ENCODE results near the gene CFAP58. TPM values are rescaled to one million over a fixed set of nuclear protein-coding genes. Genes with fewer than 3 reads are reported as not detected.
A peak's percentile ranks its signal among the peaks of the same experiment; 100 is the strongest.

Gene CFAP58
- total and polyA plus RNA-seq, 2 of the 13 experiments (the other 11 are each of a cell fraction or from before 2014, with no cell fraction given), result 0.03 TPM; not detected in 1

DNA sequence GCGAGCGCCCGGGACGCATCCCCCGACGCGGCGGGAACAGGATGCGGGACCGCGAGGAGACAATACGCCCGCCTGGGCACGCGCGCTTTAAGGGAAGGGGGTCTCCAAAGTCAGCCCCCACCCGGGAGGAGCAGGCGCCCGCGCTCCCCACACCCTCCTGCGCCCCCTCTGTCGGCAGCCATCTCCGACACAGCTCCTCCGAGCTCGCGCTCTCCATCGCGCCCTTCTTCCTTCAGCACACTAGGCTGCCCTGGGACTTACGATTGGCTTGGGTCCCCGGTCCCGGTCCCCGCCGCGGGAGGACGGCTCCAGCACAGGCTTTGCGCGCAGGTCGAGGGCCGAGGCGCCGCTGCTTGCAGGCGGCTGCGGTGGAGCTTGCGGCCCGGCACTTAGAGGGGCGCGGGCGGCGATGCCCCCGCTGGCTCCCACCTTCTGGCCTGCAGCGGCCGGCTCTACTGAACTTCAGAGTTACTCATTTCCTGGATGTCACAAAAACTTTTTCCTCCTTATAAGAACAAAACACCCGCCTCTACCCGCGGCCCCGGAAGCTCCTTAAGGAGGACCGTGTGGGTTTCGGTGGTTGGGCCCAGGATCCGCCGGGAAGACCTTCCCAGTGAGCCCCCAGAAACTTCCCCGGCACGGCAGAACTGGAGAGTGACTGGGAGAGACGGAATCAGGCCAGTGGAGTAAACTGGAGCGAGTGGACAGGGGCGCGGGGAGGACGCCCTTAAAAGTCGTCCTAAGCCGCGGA, 15.5 kb upstream of the CFAP58 start, which contains the start of gene ITPRIP (continued):
- no peak for TF ChIP-seq WIZ (CRISPR knock-in tag; IDR thresholded peaks at IDR 0.05)
- no peak for TF ChIP-seq NFE2L2 (IDR thresholded peaks at IDR 0.05; ENCODE audit: low read length)
- TF ChIP-seq ZKSCAN5 (CRISPR knock-in tag; IDR thresholded peaks at IDR 0.05), result no peak
- TF ChIP-seq, protein P1, sequence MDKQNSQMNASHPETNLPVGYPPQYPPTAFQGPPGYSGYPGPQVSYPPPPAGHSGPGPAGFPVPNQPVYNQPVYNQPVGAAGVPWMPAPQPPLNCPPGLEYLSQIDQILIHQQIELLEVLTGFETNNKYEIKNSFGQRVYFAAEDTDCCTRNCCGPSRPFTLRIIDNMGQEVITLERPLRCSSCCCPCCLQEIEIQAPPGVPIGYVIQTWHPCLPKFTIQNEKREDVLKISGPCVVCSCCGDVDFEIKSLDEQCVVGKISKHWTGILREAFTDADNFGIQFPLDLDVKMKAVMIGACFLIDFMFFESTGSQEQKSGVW (CRISPR knock-in tag; IDR thresholded peaks at IDR 0.05; ENCODE audit: borderline replicate concordance), result no peak
- TF ChIP-seq RFXANK (CRISPR knock-in tag; IDR thresholded peaks at IDR 0.05), result no peak
- TF ChIP-seq, protein P2, sequence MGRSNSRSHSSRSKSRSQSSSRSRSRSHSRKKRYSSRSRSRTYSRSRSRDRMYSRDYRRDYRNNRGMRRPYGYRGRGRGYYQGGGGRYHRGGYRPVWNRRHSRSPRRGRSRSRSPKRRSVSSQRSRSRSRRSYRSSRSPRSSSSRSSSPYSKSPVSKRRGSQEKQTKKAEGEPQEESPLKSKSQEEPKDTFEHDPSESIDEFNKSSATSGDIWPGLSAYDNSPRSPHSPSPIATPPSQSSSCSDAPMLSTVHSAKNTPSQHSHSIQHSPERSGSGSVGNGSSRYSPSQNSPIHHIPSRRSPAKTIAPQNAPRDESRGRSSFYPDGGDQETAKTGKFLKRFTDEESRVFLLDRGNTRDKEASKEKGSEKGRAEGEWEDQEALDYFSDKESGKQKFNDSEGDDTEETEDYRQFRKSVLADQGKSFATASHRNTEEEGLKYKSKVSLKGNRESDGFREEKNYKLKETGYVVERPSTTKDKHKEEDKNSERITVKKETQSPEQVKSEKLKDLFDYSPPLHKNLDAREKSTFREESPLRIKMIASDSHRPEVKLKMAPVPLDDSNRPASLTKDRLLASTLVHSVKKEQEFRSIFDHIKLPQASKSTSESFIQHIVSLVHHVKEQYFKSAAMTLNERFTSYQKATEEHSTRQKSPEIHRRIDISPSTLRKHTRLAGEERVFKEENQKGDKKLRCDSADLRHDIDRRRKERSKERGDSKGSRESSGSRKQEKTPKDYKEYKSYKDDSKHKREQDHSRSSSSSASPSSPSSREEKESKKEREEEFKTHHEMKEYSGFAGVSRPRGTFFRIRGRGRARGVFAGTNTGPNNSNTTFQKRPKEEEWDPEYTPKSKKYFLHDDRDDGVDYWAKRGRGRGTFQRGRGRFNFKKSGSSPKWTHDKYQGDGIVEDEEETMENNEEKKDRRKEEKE (IDR thresholded peaks at IDR 0.05), result no peak
- no peak for TF ChIP-seq ZNF468 (CRISPR knock-in tag; IDR thresholded peaks at IDR 0.05)
- TF ChIP-seq, protein P3, sequence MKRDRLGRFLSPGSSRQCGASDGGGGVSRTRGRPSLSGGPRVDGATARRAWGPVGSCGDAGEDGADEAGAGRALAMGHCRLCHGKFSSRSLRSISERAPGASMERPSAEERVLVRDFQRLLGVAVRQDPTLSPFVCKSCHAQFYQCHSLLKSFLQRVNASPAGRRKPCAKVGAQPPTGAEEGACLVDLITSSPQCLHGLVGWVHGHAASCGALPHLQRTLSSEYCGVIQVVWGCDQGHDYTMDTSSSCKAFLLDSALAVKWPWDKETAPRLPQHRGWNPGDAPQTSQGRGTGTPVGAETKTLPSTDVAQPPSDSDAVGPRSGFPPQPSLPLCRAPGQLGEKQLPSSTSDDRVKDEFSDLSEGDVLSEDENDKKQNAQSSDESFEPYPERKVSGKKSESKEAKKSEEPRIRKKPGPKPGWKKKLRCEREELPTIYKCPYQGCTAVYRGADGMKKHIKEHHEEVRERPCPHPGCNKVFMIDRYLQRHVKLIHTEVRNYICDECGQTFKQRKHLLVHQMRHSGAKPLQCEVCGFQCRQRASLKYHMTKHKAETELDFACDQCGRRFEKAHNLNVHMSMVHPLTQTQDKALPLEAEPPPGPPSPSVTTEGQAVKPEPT (CRISPR knock-in tag; IDR thresholded peaks at IDR 0.05; ENCODE audit: low read depth), result peak; percentile 100
- TF ChIP-seq, protein P4, sequence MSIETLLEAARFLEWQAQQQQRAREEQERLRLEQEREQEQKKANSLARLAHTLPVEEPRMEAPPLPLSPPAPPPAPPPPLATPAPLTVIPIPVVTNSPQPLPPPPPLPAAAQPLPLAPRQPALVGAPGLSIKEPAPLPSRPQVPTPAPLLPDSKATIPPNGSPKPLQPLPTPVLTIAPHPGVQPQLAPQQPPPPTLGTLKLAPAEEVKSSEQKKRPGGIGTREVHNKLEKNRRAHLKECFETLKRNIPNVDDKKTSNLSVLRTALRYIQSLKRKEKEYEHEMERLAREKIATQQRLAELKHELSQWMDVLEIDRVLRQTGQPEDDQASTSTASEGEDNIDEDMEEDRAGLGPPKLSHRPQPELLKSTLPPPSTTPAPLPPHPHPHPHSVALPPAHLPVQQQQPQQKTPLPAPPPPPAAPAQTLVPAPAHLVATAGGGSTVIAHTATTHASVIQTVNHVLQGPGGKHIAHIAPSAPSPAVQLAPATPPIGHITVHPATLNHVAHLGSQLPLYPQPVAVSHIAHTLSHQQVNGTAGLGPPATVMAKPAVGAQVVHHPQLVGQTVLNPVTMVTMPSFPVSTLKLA (IDR thresholded peaks at IDR 0.05), result no peak
- TF ChIP-seq YEATS4 (CRISPR knock-in tag; IDR thresholded peaks at IDR 0.05; ENCODE audit: borderline replicate concordance), result no peak; the same call in 1 of the 2 replicates
- TF ChIP-seq ZNF768 (CRISPR knock-in tag; IDR thresholded peaks at IDR 0.05), result peak; percentile 18; the same call in 1 of the 2 replicates
- no peak for TF ChIP-seq NCOA5 (CRISPR knock-in tag; IDR thresholded peaks at IDR 0.05)
- no peak for TF ChIP-seq KLF12 (CRISPR knock-in tag; IDR thresholded peaks at IDR 0.05; ENCODE audit: borderline replicate concordance)
- TF ChIP-seq, protein P5, sequence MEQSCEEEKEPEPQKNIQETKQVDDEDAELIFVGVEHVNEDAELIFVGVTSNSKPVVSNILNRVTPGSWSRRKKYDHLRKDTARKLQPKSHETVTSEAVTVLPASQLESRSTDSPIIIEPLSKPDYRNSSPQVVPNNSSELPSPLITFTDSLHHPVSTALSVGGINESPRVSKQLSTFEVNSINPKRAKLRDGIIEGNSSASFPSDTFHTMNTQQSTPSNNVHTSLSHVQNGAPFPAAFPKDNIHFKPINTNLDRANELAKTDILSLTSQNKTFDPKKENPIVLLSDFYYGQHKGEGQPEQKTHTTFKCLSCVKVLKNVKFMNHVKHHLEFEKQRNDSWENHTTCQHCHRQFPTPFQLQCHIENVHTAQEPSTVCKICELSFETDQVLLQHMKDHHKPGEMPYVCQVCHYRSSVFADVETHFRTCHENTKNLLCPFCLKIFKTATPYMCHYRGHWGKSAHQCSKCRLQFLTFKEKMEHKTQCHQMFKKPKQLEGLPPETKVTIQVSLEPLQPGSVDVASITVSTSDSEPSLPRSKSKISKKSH (CRISPR knock-in tag; IDR thresholded peaks at IDR 0.05; ENCODE audit: borderline replicate concordance), result 0 out of 2 replicates have a peak, but pooled peaks have one; percentile 50
- no peak for TF ChIP-seq RXRB (CRISPR knock-in tag; IDR thresholded peaks at IDR 0.05; ENCODE audit: borderline replicate concordance)
- no peak for TF ChIP-seq ZNF24 (IDR thresholded peaks at IDR 0.05)
- TF ChIP-seq ZNF441 (CRISPR knock-in tag; IDR thresholded peaks at IDR 0.05; ENCODE audit: borderline replicate concordance), result no peak
- TF ChIP-seq, protein P6, sequence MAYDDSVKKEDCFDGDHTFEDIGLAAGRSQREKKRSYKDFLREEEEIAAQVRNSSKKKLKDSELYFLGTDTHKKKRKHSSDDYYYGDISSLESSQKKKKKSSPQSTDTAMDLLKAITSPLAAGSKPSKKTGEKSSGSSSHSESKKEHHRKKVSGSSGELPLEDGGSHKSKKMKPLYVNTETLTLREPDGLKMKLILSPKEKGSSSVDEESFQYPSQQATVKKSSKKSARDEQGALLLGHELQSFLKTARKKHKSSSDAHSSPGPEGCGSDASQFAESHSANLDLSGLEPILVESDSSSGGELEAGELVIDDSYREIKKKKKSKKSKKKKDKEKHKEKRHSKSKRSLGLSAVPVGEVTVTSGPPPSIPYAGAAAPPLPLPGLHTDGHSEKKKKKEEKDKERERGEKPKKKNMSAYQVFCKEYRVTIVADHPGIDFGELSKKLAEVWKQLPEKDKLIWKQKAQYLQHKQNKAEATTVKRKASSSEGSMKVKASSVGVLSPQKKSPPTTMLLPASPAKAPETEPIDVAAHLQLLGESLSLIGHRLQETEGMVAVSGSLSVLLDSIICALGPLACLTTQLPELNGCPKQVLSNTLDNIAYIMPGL (CRISPR knock-in tag; IDR thresholded peaks at IDR 0.05; ENCODE audit: borderline replicate concordance in 1 of 2, low read depth in 1 of 2), result peak; percentile 26 to 80; a peak in 3 of 4 replicates
